ENCODE measurements around the gene MGAT5.
A peak's percentile ranks its signal among the peaks of the same experiment; 100 is the strongest.

The MGAT5 gene, protein sequence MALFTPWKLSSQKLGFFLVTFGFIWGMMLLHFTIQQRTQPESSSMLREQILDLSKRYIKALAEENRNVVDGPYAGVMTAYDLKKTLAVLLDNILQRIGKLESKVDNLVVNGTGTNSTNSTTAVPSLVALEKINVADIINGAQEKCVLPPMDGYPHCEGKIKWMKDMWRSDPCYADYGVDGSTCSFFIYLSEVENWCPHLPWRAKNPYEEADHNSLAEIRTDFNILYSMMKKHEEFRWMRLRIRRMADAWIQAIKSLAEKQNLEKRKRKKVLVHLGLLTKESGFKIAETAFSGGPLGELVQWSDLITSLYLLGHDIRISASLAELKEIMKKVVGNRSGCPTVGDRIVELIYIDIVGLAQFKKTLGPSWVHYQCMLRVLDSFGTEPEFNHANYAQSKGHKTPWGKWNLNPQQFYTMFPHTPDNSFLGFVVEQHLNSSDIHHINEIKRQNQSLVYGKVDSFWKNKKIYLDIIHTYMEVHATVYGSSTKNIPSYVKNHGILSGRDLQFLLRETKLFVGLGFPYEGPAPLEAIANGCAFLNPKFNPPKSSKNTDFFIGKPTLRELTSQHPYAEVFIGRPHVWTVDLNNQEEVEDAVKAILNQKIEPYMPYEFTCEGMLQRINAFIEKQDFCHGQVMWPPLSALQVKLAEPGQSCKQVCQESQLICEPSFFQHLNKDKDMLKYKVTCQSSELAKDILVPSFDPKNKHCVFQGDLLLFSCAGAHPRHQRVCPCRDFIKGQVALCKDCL

DNA sequence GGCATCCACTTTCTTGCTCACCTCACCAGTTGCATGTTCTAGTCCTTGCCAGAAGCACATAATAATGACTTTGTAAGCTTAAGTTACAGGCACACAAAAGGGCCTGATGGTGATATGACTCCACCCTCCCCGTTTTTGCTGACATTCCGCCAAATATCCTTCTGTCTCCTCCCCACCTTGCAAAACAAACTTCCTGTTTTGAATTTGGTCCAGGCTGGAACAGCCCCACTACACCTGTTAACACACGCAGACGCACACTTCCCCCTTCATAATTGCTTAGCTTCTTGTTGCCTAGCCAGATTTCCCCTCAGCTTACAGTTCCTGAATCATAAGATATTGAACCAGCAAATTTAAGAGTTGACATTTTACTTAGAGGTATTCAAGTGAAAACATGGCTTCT is at the start of gene MGAT5:
TSS of gene MGAT5 (plus strand) at position 269 of the 400 bp plus-strand sequence. CDS start 332 bp downstream, outside the sequence.
- TF ChIP-seq, protein P1, sequence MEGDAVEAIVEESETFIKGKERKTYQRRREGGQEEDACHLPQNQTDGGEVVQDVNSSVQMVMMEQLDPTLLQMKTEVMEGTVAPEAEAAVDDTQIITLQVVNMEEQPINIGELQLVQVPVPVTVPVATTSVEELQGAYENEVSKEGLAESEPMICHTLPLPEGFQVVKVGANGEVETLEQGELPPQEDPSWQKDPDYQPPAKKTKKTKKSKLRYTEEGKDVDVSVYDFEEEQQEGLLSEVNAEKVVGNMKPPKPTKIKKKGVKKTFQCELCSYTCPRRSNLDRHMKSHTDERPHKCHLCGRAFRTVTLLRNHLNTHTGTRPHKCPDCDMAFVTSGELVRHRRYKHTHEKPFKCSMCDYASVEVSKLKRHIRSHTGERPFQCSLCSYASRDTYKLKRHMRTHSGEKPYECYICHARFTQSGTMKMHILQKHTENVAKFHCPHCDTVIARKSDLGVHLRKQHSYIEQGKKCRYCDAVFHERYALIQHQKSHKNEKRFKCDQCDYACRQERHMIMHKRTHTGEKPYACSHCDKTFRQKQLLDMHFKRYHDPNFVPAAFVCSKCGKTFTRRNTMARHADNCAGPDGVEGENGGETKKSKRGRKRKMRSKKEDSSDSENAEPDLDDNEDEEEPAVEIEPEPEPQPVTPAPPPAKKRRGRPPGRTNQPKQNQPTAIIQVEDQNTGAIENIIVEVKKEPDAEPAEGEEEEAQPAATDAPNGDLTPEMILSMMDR (IDR thresholded peaks at IDR 0.05; ENCODE audit: low read depth, low read length): no peak
- DNase-seq (ENCODE audit: low read depth in 2 of 2): no peak

DNA sequence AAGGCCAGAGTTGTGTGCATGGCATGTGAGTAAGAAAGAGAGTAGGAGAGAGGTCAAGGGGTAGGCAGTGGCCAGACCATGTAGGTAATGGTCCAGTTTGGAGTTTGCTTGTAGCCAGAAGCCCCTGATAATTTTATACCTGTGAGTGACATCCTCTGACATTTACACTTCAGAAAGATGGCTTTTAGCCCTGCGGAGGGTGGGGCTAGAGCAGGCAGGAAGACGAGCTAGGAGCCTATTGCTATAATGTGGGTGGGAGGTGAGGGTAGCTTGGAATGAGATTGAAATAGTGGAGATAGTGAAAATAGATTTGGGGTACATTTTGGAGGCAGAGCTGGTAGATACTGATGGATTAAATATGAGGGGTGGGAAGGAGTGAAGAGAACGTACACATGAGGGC is 48.8 kb upstream of the MGAT5 start:
- no peak for DNase-seq (ENCODE audit: low read depth in 2 of 2)
- H3K4me3 ChIP-seq (replicated peaks in 1 of 2; ENCODE audit: low read depth in 2 of 2, low read length in 2 of 2): no peak overlapping the region
- TF ChIP-seq, protein P1 (IDR thresholded peaks at IDR 0.05; ENCODE audit: low read depth, low read length): no peak

More for the DNA sequence above, at the start of gene MGAT5:
- no peak within 1 kb of the TSS for H3K4me3 ChIP-seq (replicated peaks in 1 of 2; ENCODE audit: low read depth in 2 of 2, low read length in 2 of 2)

DNA sequence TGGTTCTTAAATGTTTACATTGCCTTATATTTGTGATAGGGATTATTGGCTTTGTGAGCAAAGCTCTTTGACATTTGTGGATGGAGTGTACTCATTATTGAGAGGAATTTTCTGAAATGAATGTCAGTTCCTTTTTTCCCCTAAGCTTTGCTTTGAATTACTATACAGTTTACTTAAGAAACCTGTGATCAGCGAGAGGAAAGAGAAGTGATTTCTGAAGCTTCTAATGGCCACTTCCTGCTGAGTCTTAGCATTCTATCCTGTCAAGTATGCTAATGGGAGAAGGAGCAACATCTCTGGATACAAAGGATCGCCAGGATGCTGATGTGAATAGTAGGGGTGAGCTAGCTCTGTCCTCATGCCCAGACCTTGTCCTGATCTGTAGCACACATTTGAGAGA is 47.8 kb upstream of the MGAT5 start:
- DNase-seq (ENCODE audit: low read depth in 2 of 2): no peak
- H3K4me3 ChIP-seq (replicated peaks in 1 of 2; ENCODE audit: low read depth in 2 of 2, low read length in 2 of 2): no peak overlapping the region
- TF ChIP-seq, protein P1 (IDR thresholded peaks at IDR 0.05; ENCODE audit: low read depth, low read length): no peak

DNA sequence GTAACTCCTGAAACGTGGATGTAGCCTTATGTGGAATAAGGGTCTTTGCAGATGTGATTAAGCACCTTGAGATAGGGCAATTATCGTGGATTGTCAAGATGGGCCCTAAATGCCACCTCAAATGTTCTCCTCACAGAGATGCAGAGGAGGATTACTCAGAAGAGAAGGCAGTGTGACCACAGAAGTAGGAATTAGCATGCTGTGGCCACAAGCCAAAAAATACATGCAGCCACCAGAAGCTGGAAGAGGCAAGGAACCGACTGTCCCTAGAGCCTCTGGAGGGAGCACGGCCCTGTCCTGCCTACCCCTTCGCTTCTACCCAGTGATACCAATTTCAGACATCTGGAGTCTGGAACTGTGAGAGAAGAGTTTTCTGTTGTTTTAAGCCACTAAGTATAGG is 47.3 kb upstream of the MGAT5 start:
- peak; percentile 36 to 82 for DNase-seq (ENCODE audit: low read depth in 2 of 2)
- no peak overlapping the region for H3K4me3 ChIP-seq (replicated peaks in 1 of 2; ENCODE audit: low read depth in 2 of 2, low read length in 2 of 2)
- TF ChIP-seq, protein P1 (IDR thresholded peaks at IDR 0.05; ENCODE audit: low read depth, low read length): no peak

DNA sequence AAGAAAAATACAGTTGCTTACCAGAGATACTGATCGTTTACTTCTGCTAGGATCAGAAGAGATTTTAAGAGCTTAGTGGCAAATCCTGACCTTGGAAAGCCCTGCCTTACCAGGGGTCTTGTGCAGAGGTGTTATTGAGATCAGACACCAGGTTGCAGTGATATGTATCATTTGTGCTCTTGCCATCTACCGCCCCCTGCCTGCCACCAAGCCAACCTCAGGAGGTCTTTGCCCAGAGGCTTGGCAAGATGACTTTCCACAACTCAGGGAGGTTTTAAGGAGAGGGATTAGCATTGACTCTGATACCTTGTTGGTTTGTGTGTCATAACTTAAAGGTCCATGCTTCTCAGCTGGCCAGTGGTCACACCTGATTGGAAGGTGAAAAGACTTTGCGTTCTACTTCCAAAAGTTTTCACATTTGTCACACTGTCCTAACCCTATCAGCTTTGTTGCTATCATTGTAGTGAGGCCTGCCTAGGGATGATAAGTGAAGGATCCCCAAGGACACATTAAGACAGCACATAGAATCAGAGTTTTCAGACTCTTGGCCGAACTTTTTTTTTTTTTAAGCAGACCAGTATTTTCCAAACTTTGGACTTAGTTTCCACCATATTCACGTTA is 46.2 kb upstream of the MGAT5 start:
- H3K4me3 ChIP-seq (replicated peaks in 1 of 2; ENCODE audit: low read depth in 2 of 2, low read length in 2 of 2): no peak overlapping the region
- DNase-seq (ENCODE audit: low read depth in 2 of 2): peak; percentile 56 to 63
- TF ChIP-seq, protein P1 (IDR thresholded peaks at IDR 0.05; ENCODE audit: low read depth, low read length): peak; percentile 75

DNA sequence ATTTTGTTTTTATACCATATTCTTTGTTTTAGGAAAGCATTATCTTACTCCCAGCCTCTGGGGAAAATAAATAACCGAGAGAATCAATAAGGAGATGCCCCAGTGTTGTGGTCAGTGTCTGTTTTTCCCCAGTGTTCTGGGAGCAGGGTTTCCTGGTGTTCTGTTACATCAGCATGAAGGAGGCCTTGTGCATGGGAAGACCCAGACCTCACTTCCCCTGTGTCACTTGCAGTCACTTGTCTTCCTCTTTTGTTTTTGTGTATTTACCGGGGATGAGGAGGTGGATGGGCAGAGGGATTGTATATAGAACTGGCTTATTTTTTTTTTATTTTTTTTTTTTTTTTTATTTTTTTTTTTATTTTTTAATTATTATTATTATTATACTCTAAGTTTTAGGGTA is 45.0 kb upstream of the MGAT5 start:
- no peak overlapping the region for H3K4me3 ChIP-seq (replicated peaks in 1 of 2; ENCODE audit: low read depth in 2 of 2, low read length in 2 of 2)
- no peak for DNase-seq (ENCODE audit: low read depth in 2 of 2)
- TF ChIP-seq, protein P1 (IDR thresholded peaks at IDR 0.05; ENCODE audit: low read depth, low read length): no peak

Measured in cardiac fibroblast (primary cell).